Body of pancreas (tissue), 4 donors: ENCODE data around the gene ARHGAP24. TPM values are rescaled to one million over a fixed set of nuclear protein-coding genes. Genes with fewer than 3 reads are reported as not detected.

ENCODE experiments used
- ATAC-seq: fragments of 150-250 bp; one replicate; pipeline ENCODE4 v1.9.1; 2016
- DNase-seq, 4 donors: peaks; one replicate each; pipeline ENCODE4 v3.0.0-alpha.2; 2019
- H3K27ac ChIP-seq, 4 donors: fragments of 200-600 bp; sonication (generic); 1 replicate in 3 of 4; 2 replicates in 1 of 4; pipeline versions ENCODE4 v1.5.1 to v1.6.1; 2016 to 2019; ENCODE audit warnings: mild to moderate bottlenecking in 1 of 4, mixed read lengths in 1 of 4, moderate library complexity in 1 of 4
- H3K27me3 ChIP-seq, 2 donors: fragments of 200-600 bp; sonication (generic); one replicate each; pipeline ENCODE4 v1.6.0; 2016; ENCODE audit warnings: mild to moderate bottlenecking in 1 of 2
- H3K36me3 ChIP-seq, 2 donors: fragments of 200-600 bp; sonication (generic); replicated peaks in 1 of 2; 2 replicates each; pipeline ENCODE4 v1.5.1; 2016; ENCODE audit warnings: low read depth in 2 of 2; ENCODE audit not compliant: insufficient read depth in 1 of 2
- H3K4me1 ChIP-seq: fragments of 200-600 bp; sonication (generic); one replicate; pipeline ENCODE4 v1.6.0; 2016
- H3K4me3 ChIP-seq, 2 donors: fragments of 200-600 bp; sonication (generic); 1 replicate in 1 of 2; 2 replicates in 1 of 2; pipeline ENCODE4 v1.5.1; 2016 to 2019
- H3K9me3 ChIP-seq, 3 donors: fragments of 200-600 bp; sonication (generic); 1 replicate in 2 of 3; 2 replicates in 1 of 3; pipeline ENCODE4 v1.5.1; 2016
- CTCF ChIP-seq, 7 experiments: fragments of 450-650 bp in 4 of 7; fragments of 200-600 bp in 3 of 7; sonication (generic) in 3 of 7; IDR thresholded peaks; one replicate each; pipeline ENCODE4 v1.5.1; 2016 to 2019; ENCODE audit warnings: antibody characterized with exemption in 7 of 7
- POLR2A ChIP-seq, 3 donors: fragments of 450-650 bp; IDR thresholded peaks; one replicate each; pipeline ENCODE4 v1.6.1; 2016; ENCODE audit warnings: antibody characterized with exemption in 3 of 3, mild to moderate bottlenecking in 2 of 3
- WGBS, 2 donors: methylation state at CpG; one replicate each; pipeline ENCODE4 v1.1.5; 2017; 5-methylcytosine and 5-hydroxymethylcytosine counted together
- intact Hi-C: fragments of 100-400 bp; cut with DNase I; formaldehyde crosslinking; loops from one replicate; pipeline ENCODE4 v1.15.1; 2023
- total RNA-seq, 2 donors: library from RNA; depleted of rRNA; stranded (reverse); fragments of >200 nt; gene quantifications; one replicate each; pipeline ENCODE4 v1.1.0, GENCODE V29; 2016

Gene ARHGAP24
- total RNA-seq, 2 donors from 2014 or later = 43.3 to 113 TPM

- Histone ChIP-seq H3K27me3 (no peaks in the 10 kb centered on the region), H3K36me3 (no peaks in the 10 kb centered on the region), H3K4me3 (no peak overlapping the region), H3K4me1 (no peaks in the 10 kb centered on the region), H3K27ac (no peak overlapping the region), H3K9me3 (no peaks in the 10 kb centered on the region)
- DNase-seq (no peak), ATAC-seq (no peak)
- TF ChIP-seq CTCF (IDR thresholded peaks at IDR 0.05) (no peak), POLR2A (IDR thresholded peaks at IDR 0.05) (no peak)
- intact Hi-C loops = no loop called here
- 55 to 60% methylated on average over 2 of the region's 2 CpGs for WGBS, 2 donors
Measured at GRCh38 chr4:85717847-85718246, 242.9 kb downstream of the ARHGAP24 start.

GRCh38 chr4:85720735-85721134, 245.8 kb downstream of the ARHGAP24 start:
- Histone ChIP-seq H3K27ac (no peak overlapping the region), H3K27me3 (no peaks in the 10 kb centered on the region), H3K9me3 (no peaks in the 10 kb centered on the region), H3K36me3 (no peaks in the 10 kb centered on the region), H3K4me1 (peaks cover 12% of the 10 kb centered on the region), H3K4me3 (no peak overlapping the region)
- no peak for TF ChIP-seq CTCF (IDR thresholded peaks at IDR 0.05)
- no peak for TF ChIP-seq POLR2A (IDR thresholded peaks at IDR 0.05)
- intact Hi-C loops = no loop called here
- DNase-seq (no peak), ATAC-seq (no peak)
- 58 to 62% methylated on average over 3 of the region's 3 CpGs for WGBS, 2 donors

GRCh38 chr4:85722401-85722800, 247.5 kb downstream of the ARHGAP24 start:
- whole genome bisulfite sequencing, 2 donors = 94 to 95% methylated on average over 3 of the region's 3 CpGs
- Histone ChIP-seq H3K27ac (no peak overlapping the region), H3K27me3 (no peaks in the 10 kb centered on the region), H3K9me3 (no peaks in the 10 kb centered on the region), H3K4me3 (no peak overlapping the region), H3K4me1 (peaks cover 28% of the 10 kb centered on the region), H3K36me3 (no peaks in the 10 kb centered on the region)
- ATAC-seq (no peak), DNase-seq (no peak)
- TF ChIP-seq CTCF (IDR thresholded peaks at IDR 0.05) (no peak), POLR2A (IDR thresholded peaks at IDR 0.05) (no peak)
- intact Hi-C loops = no loop called here

GRCh38 chr4:85722807-85723206, 247.9 kb downstream of the ARHGAP24 start:
- H3K4me3 ChIP-seq = no peak overlapping the region
- H3K4me1 ChIP-seq = peaks cover 33% of the 10 kb centered on the region
- ATAC-seq = no peak
- H3K9me3 ChIP-seq = no peaks in the 10 kb centered on the region
- no peak overlapping the region for H3K27ac ChIP-seq
- H3K36me3 ChIP-seq = no peaks in the 10 kb centered on the region
- TF ChIP-seq POLR2A (IDR thresholded peaks at IDR 0.05) (no peak), CTCF (IDR thresholded peaks at IDR 0.05) (no peak)
- 89 to 93% methylated on average over 2 of the region's 2 CpGs for WGBS, 2 donors
- intact Hi-C loops = no loop called here
- no peak for DNase-seq
- H3K27me3 ChIP-seq = no peaks in the 10 kb centered on the region

- WGBS, 2 donors = 74 to 88% methylated on average over 3 of the region's 3 CpGs
- no peaks in the 10 kb centered on the region for H3K27me3 ChIP-seq
- H3K9me3 ChIP-seq = no peaks in the 10 kb centered on the region
- no peak for ATAC-seq
- peak overlapping the region; percentile 57 to 86 (median 76) for H3K27ac ChIP-seq
- no peak overlapping the region for H3K4me3 ChIP-seq
- no peak for DNase-seq
- peaks cover 42% of the 10 kb centered on the region for H3K4me1 ChIP-seq
- H3K36me3 ChIP-seq = no peaks in the 10 kb centered on the region
- intact Hi-C loops = no loop called here
- TF ChIP-seq POLR2A (IDR thresholded peaks at IDR 0.05) (no peak), CTCF (IDR thresholded peaks at IDR 0.05) (no peak)
Measured at GRCh38 chr4:85724791-85725563, 250.0 kb downstream of the ARHGAP24 start.
